SK-N-SH treated with all-trans-retinoic acid at 6 μM for 48 hours (cell line): ENCODE measurements around the gene MGMT.

Experiments used
- ATAC-seq: fragments of 200-7000 bp; cut with Tn5 transposase; 3 replicates; pipeline ENCODE4 v1.9.1; 2020; ENCODE audit warnings: mild to moderate bottlenecking, moderate library complexity
- ARNTL ChIP-seq: fragments of 450-650 bp; formaldehyde crosslinking; IDR thresholded peaks from 2 replicates; pipeline ENCODE4 v1.5.0; 2020; ENCODE audit warnings: low read depth, mild to moderate bottlenecking, moderate library complexity, borderline replicate concordance
- BACH2 ChIP-seq: fragments of 250-450 bp; sonication (Bioruptor Pico); IDR thresholded peaks from 2 replicates; pipeline ENCODE4 v1.9.0; 2021; ENCODE audit warnings: mild to moderate bottlenecking, borderline replicate concordance
- CSDC2 ChIP-seq: fragments of 250-450 bp; sonication (Bioruptor Pico); IDR thresholded peaks from 2 replicates; pipeline ENCODE4 v1.5.0; 2020; ENCODE audit warnings: mild to moderate bottlenecking, moderate library complexity
- ESRRG ChIP-seq: fragments of 250-450 bp; sonication (Bioruptor Pico); IDR thresholded peaks from 2 replicates; pipeline ENCODE4 v1.6.1; 2021; ENCODE audit warnings: mild to moderate bottlenecking
- GLIS3 ChIP-seq: fragments of 250-450 bp; sonication (Bioruptor Pico); IDR thresholded peaks from 2 replicates; pipeline ENCODE4 v1.5.0; 2020; ENCODE audit warnings: mild to moderate bottlenecking, moderate library complexity
- ISL1 ChIP-seq: fragments of 250-450 bp; sonication (Bioruptor Pico); IDR thresholded peaks from 2 replicates; pipeline ENCODE4 v2.1.2; 2022; ENCODE audit warnings: mild to moderate bottlenecking, moderate library complexity
- OSR1 ChIP-seq: fragments of 250-450 bp; sonication (Bioruptor Pico); IDR thresholded peaks from 2 replicates; pipeline ENCODE4 v1.8.0; 2022; ENCODE audit warnings: moderate library complexity, mild to moderate bottlenecking, inconsistent platforms
- PPARA ChIP-seq: fragments of 250-450 bp; sonication (Bioruptor Pico); IDR thresholded peaks from 2 replicates; pipeline ENCODE4 v1.5.0; 2020; ENCODE audit warnings: mild to moderate bottlenecking, borderline replicate concordance
- RARB ChIP-seq: fragments of 250-450 bp; sonication (Bioruptor Pico); IDR thresholded peaks from 2 replicates; pipeline ENCODE4 v1.8.0; 2021; ENCODE audit warnings: mild to moderate bottlenecking, moderate library complexity
- TCF4 ChIP-seq: fragments of 250-450 bp; sonication (Bioruptor Pico); IDR thresholded peaks from 2 replicates; pipeline ENCODE4 v1.8.0; 2021; ENCODE audit warnings: mild to moderate bottlenecking, moderate library complexity, borderline replicate concordance
- TOX ChIP-seq: fragments of 250-450 bp; sonication (Bioruptor Pico); IDR thresholded peaks from 2 replicates; pipeline ENCODE4 v1.8.0; 2021; ENCODE audit warnings: mild to moderate bottlenecking, moderate library complexity, borderline replicate concordance
- ZC3H10 ChIP-seq: fragments of 250-450 bp; sonication (Bioruptor Pico); IDR thresholded peaks from 2 replicates; pipeline ENCODE4 v1.5.1; 2021; ENCODE audit warnings: mild to moderate bottlenecking, moderate library complexity
- ZFP3 ChIP-seq: fragments of 250-450 bp; sonication (Bioruptor Pico); IDR thresholded peaks from 2 replicates; pipeline ENCODE4 v1.5.0; 2020; ENCODE audit warnings: mild to moderate bottlenecking, moderate library complexity
- ZFP30 ChIP-seq: fragments of 450-650 bp; formaldehyde crosslinking; IDR thresholded peaks from 2 replicates; pipeline ENCODE4 v1.5.0; 2022; ENCODE audit warnings: mild to moderate bottlenecking, moderate library complexity
- ZNF565 ChIP-seq: fragments of 450-650 bp; formaldehyde crosslinking; conservative IDR thresholded peaks from 2 replicates; pipeline ENCODE4 v1.5.0; 2020; ENCODE audit warnings: low read depth, mild to moderate bottlenecking, moderate library complexity
- ZNF70 ChIP-seq: fragments of 450-650 bp; formaldehyde crosslinking; IDR thresholded peaks from 2 replicates; pipeline ENCODE4 v1.5.0; 2020; ENCODE audit warnings: mild to moderate bottlenecking, moderate library complexity
- ZNF8 ChIP-seq: fragments of 450-650 bp; formaldehyde crosslinking; IDR thresholded peaks from 2 replicates; pipeline ENCODE4 v1.5.0; 2020; ENCODE audit warnings: mild to moderate bottlenecking, moderate library complexity
- TF ChIP-seq, protein P1 (sequence below): fragments of 250-450 bp; sonication (Bioruptor Pico); IDR thresholded peaks from 2 replicates; pipeline ENCODE4 v1.5.1; 2020; ENCODE audit warnings: low read depth, mild to moderate bottlenecking, moderate library complexity
- TF ChIP-seq, protein P2 (sequence below): fragments of 250-450 bp; sonication (Bioruptor Pico); IDR thresholded peaks from 2 replicates; pipeline ENCODE4 v1.8.0; 2021; ENCODE audit warnings: low read depth, mild to moderate bottlenecking, moderate library complexity, borderline replicate concordance
- TF ChIP-seq, protein P3 (sequence below): fragments of 250-450 bp; sonication (Bioruptor Pico); IDR thresholded peaks from 2 replicates; pipeline ENCODE4 v1.8.0; 2020; ENCODE audit warnings: mild to moderate bottlenecking, moderate library complexity, borderline replicate concordance
- TF ChIP-seq, protein P4 (sequence below): fragments of 250-450 bp; sonication (Bioruptor Pico); IDR thresholded peaks from 2 replicates; pipeline ENCODE4 v1.5.1; 2021; ENCODE audit warnings: mild to moderate bottlenecking, moderate library complexity
- TF ChIP-seq, protein P5 (sequence below): fragments of 250-450 bp; sonication (Bioruptor Pico); IDR thresholded peaks from 2 replicates; pipeline ENCODE4 v1.5.0; 2020; ENCODE audit warnings: mild to moderate bottlenecking, moderate library complexity

Gene MGMT

DNA sequence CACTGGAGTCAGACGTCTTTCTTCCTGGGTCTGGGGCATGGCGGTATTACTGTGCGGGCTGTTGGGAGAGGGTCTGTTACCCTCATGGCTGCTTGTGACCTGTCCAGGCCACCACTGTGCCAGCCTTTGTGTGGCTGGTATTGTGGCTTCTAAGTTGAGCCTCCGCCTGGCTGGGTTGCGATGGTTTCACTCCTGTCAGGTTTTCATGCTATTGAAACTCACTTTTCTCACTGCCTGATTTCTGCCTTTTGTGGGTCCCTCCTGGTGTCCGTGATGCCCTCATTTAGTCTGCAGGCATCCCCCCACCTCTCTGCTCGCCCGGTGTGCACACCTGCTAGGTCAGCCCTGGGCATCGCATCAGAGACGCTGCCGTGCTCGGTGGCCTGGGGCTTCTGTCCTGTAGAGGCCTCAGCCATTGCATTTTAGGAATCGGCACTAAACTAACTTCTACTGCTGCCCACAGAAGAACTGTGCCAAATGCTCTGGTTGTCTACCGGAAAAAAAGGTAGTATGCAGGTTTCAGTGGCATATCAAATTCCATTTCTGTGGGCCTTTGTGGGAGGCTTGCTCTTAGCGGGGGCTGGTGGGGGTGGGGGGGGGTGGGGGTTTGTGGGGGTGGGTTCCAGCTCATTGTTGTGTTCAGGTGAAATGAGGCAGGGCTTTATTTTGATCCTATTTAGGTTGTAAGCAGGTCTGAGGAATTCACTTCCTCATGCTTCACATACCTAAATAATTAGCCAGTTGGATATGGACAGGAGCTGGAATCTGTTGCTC is 64.3 kb downstream of the MGMT start:
- ATAC-seq = peak; percentile 89
- TF ChIP-seq, protein P1, sequence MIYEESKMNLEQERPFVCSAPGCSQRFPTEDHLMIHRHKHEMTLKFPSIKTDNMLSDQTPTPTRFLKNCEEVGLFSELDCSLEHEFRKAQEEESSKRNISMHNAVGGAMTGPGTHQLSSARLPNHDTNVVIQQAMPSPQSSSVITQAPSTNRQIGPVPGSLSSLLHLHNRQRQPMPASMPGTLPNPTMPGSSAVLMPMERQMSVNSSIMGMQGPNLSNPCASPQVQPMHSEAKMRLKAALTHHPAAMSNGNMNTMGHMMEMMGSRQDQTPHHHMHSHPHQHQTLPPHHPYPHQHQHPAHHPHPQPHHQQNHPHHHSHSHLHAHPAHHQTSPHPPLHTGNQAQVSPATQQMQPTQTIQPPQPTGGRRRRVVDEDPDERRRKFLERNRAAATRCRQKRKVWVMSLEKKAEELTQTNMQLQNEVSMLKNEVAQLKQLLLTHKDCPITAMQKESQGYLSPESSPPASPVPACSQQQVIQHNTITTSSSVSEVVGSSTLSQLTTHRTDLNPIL (CRISPR knock-in tag) = no peak
- TF ChIP-seq, protein P2, sequence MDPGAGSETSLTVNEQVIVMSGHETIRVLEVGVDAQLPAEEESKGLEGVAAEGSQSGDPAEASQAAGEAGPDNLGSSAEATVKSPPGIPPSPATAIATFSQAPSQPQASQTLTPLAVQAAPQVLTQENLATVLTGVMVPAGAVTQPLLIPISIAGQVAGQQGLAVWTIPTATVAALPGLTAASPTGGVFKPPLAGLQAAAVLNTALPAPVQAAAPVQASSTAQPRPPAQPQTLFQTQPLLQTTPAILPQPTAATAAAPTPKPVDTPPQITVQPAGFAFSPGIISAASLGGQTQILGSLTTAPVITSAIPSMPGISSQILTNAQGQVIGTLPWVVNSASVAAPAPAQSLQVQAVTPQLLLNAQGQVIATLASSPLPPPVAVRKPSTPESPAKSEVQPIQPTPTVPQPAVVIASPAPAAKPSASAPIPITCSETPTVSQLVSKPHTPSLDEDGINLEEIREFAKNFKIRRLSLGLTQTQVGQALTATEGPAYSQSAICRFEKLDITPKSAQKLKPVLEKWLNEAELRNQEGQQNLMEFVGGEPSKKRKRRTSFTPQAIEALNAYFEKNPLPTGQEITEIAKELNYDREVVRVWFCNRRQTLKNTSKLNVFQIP = no peak
- TF ChIP-seq TCF4 (CRISPR knock-in tag) = no peak
- TF ChIP-seq ZNF70 = no peak
- no peak for TF ChIP-seq CSDC2 (CRISPR knock-in tag)
- TF ChIP-seq ZFP3 (CRISPR knock-in tag) = no peak
- TF ChIP-seq, protein P3, sequence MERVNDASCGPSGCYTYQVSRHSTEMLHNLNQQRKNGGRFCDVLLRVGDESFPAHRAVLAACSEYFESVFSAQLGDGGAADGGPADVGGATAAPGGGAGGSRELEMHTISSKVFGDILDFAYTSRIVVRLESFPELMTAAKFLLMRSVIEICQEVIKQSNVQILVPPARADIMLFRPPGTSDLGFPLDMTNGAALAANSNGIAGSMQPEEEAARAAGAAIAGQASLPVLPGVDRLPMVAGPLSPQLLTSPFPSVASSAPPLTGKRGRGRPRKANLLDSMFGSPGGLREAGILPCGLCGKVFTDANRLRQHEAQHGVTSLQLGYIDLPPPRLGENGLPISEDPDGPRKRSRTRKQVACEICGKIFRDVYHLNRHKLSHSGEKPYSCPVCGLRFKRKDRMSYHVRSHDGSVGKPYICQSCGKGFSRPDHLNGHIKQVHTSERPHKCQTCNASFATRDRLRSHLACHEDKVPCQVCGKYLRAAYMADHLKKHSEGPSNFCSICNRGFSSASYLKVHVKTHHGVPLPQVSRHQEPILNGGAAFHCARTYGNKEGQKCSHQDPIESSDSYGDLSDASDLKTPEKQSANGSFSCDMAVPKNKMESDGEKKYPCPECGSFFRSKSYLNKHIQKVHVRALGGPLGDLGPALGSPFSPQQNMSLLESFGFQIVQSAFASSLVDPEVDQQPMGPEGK (CRISPR knock-in tag) = no peak
- TF ChIP-seq ESRRG (CRISPR knock-in tag) = no peak
- no peak for TF ChIP-seq ZNF8
- TF ChIP-seq ISL1 (CRISPR knock-in tag) = no peak
- no peak for TF ChIP-seq ZFP30 (CRISPR knock-in tag)
- no peak for TF ChIP-seq ZNF565
- TF ChIP-seq BACH2 (CRISPR knock-in tag) = no peak
- no peak for TF ChIP-seq GLIS3
- no peak for TF ChIP-seq TOX
- TF ChIP-seq, protein P4, sequence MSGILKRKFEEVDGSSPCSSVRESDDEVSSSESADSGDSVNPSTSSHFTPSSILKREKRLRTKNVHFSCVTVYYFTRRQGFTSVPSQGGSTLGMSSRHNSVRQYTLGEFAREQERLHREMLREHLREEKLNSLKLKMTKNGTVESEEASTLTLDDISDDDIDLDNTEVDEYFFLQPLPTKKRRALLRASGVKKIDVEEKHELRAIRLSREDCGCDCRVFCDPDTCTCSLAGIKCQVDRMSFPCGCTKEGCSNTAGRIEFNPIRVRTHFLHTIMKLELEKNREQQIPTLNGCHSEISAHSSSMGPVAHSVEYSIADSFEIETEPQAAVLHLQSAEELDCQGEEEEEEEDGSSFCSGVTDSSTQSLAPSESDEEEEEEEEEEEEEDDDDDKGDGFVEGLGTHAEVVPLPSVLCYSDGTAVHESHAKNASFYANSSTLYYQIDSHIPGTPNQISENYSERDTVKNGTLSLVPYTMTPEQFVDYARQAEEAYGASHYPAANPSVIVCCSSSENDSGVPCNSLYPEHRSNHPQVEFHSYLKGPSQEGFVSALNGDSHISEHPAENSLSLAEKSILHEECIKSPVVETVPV (CRISPR knock-in tag) = no peak
- no peak for TF ChIP-seq OSR1
- no peak for TF ChIP-seq RARB
- TF ChIP-seq ARNTL (CRISPR knock-in tag) = no peak
- TF ChIP-seq ZC3H10 (CRISPR knock-in tag) = no peak
- TF ChIP-seq, all 23 proteins: peak for 0

DNA sequence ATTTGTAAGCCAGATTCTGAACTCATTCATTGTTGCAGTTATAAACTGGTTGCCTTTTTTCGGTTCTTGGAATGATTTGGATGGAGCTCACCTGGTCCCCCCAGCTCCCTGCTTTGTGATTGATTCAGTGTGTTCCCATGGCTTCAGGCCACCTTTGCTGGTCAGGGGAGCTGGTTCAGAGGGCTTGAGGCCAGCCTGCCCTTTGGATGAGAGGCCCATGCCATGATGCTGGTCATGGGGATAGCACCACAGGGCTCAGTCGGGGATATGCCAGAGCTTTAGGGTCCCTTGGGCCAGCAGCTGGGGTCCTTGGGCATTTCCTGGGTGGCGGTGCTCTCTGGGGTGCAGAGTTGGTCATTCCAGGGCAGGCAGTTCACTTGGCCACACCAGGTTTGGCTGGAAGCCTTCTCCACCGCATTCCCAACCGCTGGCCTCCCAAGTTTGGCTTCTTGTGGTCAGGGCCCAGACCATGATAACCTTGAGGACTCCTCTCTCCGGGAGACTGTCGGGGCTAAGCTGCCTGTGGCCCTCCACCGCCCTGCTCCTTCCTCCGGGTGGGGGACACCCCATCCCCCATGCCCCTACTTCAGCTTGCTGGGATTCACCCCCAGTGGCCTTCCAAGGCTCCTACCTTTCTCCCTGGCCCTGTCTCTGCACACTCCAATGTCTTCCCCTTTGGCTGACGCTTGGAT is 65.1 kb downstream of the MGMT start:
- TF ChIP-seq ZFP3 (CRISPR knock-in tag) (no peak), OSR1 (no peak), ZFP30 (CRISPR knock-in tag) (no peak), RARB (no peak), ZC3H10 (CRISPR knock-in tag) (no peak), BACH2 (CRISPR knock-in tag) (no peak), ZNF8 (no peak), ZNF565 (no peak), TOX (no peak), ARNTL (CRISPR knock-in tag) (no peak), TCF4 (CRISPR knock-in tag) (no peak), PPARA (CRISPR knock-in tag) (no peak)
- TF ChIP-seq, protein P1 (CRISPR knock-in tag) = no peak
- TF ChIP-seq, protein P3 (CRISPR knock-in tag) = no peak
- TF ChIP-seq, protein P5, sequence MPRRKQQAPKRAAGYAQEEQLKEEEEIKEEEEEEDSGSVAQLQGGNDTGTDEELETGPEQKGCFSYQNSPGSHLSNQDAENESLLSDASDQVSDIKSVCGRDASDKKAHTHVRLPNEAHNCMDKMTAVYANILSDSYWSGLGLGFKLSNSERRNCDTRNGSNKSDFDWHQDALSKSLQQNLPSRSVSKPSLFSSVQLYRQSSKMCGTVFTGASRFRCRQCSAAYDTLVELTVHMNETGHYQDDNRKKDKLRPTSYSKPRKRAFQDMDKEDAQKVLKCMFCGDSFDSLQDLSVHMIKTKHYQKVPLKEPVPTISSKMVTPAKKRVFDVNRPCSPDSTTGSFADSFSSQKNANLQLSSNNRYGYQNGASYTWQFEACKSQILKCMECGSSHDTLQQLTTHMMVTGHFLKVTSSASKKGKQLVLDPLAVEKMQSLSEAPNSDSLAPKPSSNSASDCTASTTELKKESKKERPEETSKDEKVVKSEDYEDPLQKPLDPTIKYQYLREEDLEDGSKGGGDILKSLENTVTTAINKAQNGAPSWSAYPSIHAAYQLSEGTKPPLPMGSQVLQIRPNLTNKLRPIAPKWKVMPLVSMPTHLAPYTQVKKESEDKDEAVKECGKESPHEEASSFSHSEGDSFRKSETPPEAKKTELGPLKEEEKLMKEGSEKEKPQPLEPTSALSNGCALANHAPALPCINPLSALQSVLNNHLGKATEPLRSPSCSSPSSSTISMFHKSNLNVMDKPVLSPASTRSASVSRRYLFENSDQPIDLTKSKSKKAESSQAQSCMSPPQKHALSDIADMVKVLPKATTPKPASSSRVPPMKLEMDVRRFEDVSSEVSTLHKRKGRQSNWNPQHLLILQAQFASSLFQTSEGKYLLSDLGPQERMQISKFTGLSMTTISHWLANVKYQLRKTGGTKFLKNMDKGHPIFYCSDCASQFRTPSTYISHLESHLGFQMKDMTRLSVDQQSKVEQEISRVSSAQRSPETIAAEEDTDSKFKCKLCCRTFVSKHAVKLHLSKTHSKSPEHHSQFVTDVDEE = no peak
- ATAC-seq = peak; percentile 32; the same call in 2 of the 3 replicates
